Loucy (cell line): ENCODE results near the gene AKAP13.

Experiments
- H2AFZ ChIP-seq: fragments of 200-600 bp; sonication (generic); 2 replicates; pipeline ENCODE4 v1.6.0; 2016; ENCODE audit warnings: antibody characterized with exemption, mild to moderate bottlenecking, low read length, moderate library complexity
- H3F3A ChIP-seq: fragments of 200-600 bp; 2 replicates; pipeline ENCODE4 v1.6.0; 2016; ENCODE audit warnings: antibody characterized with exemption, low read depth, mild to moderate bottlenecking
- H3K27me3 ChIP-seq: fragments of 200-600 bp; sonication (generic); 2 replicates; pipeline ENCODE4 v1.6.1; 2014; ENCODE audit warnings: low read length, mild to moderate bottlenecking; ENCODE audit not compliant: insufficient read depth, poor library complexity, severe bottlenecking
- H3K36me3 ChIP-seq: fragments of 200-600 bp; sonication (generic); 2 replicates; pipeline ENCODE4 v1.6.1; 2016; ENCODE audit warnings: low read length; ENCODE audit not compliant: insufficient read depth
- H3K4me1 ChIP-seq: fragments of 200-600 bp; sonication (generic); 2 replicates; pipeline ENCODE4 v1.5.1; 2014; ENCODE audit warnings: low read length, mild to moderate bottlenecking; ENCODE audit not compliant: insufficient read depth, poor library complexity, severe bottlenecking
- H3K4me2 ChIP-seq: fragments of 200-600 bp; sonication (generic); 2 replicates; pipeline ENCODE4 v1.6.0; 2014; ENCODE audit warnings: antibody characterized with exemption, low read length, low read depth, mild to moderate bottlenecking; ENCODE audit not compliant: poor library complexity, severe bottlenecking
- H3K4me3 ChIP-seq: fragments of 200-600 bp; sonication (generic); 2 replicates; pipeline ENCODE4 v1.5.1; 2014; ENCODE audit warnings: low read length, mild to moderate bottlenecking, mixed read lengths; ENCODE audit not compliant: poor library complexity, severe bottlenecking
- H3K79me2 ChIP-seq: fragments of 200-600 bp; sonication (generic); 2 replicates; pipeline ENCODE4 v1.6.1; 2014; ENCODE audit warnings: low read length; ENCODE audit not compliant: insufficient read depth
- H3K9ac ChIP-seq: fragments of 200-600 bp; sonication (generic); 2 replicates; pipeline ENCODE4 v1.6.0; 2014; ENCODE audit warnings: mild to moderate bottlenecking, low read depth, low read length, moderate library complexity; ENCODE audit not compliant: poor library complexity, severe bottlenecking
- H3K9me2 ChIP-seq: fragments of 200-600 bp; sonication (generic); replicated peaks from 2 replicates; pipeline ENCODE4 v1.6.1; 2016; ENCODE audit warnings: low read depth, low read length, mixed read lengths
- H3K9me3 ChIP-seq: fragments of 200-600 bp; sonication (generic); 2 replicates; pipeline ENCODE4 v1.6.1; 2014; ENCODE audit warnings: mild to moderate bottlenecking, antibody characterized with exemption, low read length, low read depth; ENCODE audit not compliant: insufficient read depth
- H4K20me1 ChIP-seq: fragments of 200-600 bp; sonication (generic); 2 replicates; pipeline ENCODE4 v1.6.0; 2014; ENCODE audit warnings: antibody characterized with exemption, low read length, mild to moderate bottlenecking; ENCODE audit not compliant: insufficient read depth, poor library complexity, severe bottlenecking
- EZH2phosphoT487 ChIP-seq: fragments of 200-600 bp; IDR thresholded peaks from 2 replicates; pipeline ENCODE4 v1.6.1; 2018; ENCODE audit warnings: antibody characterized with exemption, mild to moderate bottlenecking, moderate library complexity, borderline replicate concordance
- TF ChIP-seq, protein P1 (sequence below): fragments of 200-600 bp; sonication (generic); conservative IDR thresholded peaks from 2 replicates; pipeline ENCODE4 v1.5.1; 2014; ENCODE audit warnings: mild to moderate bottlenecking, antibody characterized with exemption, low read length

AKAP13 gene

DNA sequence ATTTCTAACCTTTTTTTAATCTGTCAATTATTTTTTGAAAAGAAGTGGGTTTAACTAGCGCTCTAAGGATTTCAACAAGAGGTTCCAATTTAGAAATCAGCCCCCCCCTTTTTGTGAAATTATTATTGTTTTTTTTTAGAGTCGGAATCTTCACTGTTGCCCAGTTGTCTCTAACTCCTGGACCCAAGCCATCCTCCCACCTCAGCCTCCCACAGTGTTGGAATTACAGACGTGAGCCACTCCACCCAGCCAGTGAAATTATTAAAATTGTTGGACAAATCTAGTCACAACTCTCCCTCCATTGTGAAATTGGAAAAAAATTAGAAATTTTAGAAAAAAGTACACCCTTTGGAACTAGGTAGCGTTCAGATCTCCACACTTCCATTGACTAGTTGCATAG lies 2.5 kb downstream of the AKAP13 start:
- H3K9ac ChIP-seq, result no peak overlapping the region
- peaks cover 33% of the 10 kb centered on the region for H3K79me2 ChIP-seq
- no peaks in the 10 kb centered on the region for H3F3A ChIP-seq
- H2AFZ ChIP-seq, result no peak overlapping the region
- H3K4me3 ChIP-seq, result peak overlapping the region; percentile 78
- H3K9me3 ChIP-seq, result no peaks in the 10 kb centered on the region
- no peak for TF ChIP-seq EZH2phosphoT487
- TF ChIP-seq, protein P1, sequence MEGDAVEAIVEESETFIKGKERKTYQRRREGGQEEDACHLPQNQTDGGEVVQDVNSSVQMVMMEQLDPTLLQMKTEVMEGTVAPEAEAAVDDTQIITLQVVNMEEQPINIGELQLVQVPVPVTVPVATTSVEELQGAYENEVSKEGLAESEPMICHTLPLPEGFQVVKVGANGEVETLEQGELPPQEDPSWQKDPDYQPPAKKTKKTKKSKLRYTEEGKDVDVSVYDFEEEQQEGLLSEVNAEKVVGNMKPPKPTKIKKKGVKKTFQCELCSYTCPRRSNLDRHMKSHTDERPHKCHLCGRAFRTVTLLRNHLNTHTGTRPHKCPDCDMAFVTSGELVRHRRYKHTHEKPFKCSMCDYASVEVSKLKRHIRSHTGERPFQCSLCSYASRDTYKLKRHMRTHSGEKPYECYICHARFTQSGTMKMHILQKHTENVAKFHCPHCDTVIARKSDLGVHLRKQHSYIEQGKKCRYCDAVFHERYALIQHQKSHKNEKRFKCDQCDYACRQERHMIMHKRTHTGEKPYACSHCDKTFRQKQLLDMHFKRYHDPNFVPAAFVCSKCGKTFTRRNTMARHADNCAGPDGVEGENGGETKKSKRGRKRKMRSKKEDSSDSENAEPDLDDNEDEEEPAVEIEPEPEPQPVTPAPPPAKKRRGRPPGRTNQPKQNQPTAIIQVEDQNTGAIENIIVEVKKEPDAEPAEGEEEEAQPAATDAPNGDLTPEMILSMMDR, result no peak
- H3K9me2 ChIP-seq, result no peaks in the 10 kb centered on the region
- peaks cover 36% of the 10 kb centered on the region for H3K4me1 ChIP-seq
- H3K27me3 ChIP-seq, result no peaks in the 10 kb centered on the region
- H3K4me2 ChIP-seq, result peak overlapping the region; percentile 86
- peaks cover 34% of the 10 kb centered on the region for H4K20me1 ChIP-seq
- H3K36me3 ChIP-seq, result no peaks in the 10 kb centered on the region

- no peaks in the 10 kb centered on the region for H3F3A ChIP-seq
- no peaks in the 10 kb centered on the region for H3K27me3 ChIP-seq
- peak overlapping the region; percentile 86 for H3K4me2 ChIP-seq
- H4K20me1 ChIP-seq, result peaks cover 34% of the 10 kb centered on the region
- H2AFZ ChIP-seq, result no peak overlapping the region
- H3K9ac ChIP-seq, result no peak overlapping the region
- H3K9me3 ChIP-seq, result no peaks in the 10 kb centered on the region
- H3K79me2 ChIP-seq, result peaks cover 33% of the 10 kb centered on the region
- H3K9me2 ChIP-seq, result no peaks in the 10 kb centered on the region
- H3K4me3 ChIP-seq, result no peak overlapping the region
- H3K36me3 ChIP-seq, result no peaks in the 10 kb centered on the region
- no peak for TF ChIP-seq EZH2phosphoT487
- TF ChIP-seq, protein P1, result no peak
- H3K4me1 ChIP-seq, result peaks cover 36% of the 10 kb centered on the region
Measured at GRCh38 chr15:85383470-85384148, 3.2 kb downstream of the AKAP13 start.

DNA sequence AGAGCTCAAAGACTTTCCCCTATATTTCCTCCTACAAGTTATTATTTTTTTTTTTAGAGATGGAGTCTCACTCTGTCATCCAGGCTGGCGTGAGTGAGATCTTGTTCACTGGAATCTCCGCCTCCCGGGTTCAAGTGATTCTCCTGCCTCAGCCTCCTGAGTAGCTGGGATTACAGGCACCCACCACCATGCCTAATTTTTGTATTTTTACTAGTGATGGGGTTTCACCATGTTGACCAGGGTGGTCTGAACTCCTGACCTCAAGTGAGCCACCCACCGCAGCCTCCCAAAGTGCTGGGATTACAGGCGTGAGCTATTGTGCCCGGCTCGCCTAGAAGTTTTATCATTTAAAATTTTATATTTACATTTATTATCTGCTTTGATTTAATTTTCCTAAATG lies 5.9 kb downstream of the AKAP13 start:
- no peaks in the 10 kb centered on the region for H3K9me2 ChIP-seq
- TF ChIP-seq, protein P1, result no peak
- no peak overlapping the region for H3K4me2 ChIP-seq
- H3K9ac ChIP-seq, result no peak overlapping the region
- H3K4me3 ChIP-seq, result no peak overlapping the region
- H3K27me3 ChIP-seq, result no peaks in the 10 kb centered on the region
- peaks cover 32% of the 10 kb centered on the region for H4K20me1 ChIP-seq
- no peak overlapping the region for H2AFZ ChIP-seq
- no peaks in the 10 kb centered on the region for H3K9me3 ChIP-seq
- H3F3A ChIP-seq, result no peaks in the 10 kb centered on the region
- H3K4me1 ChIP-seq, result peaks cover 29% of the 10 kb centered on the region
- peaks cover 49% of the 10 kb centered on the region for H3K79me2 ChIP-seq
- H3K36me3 ChIP-seq, result no peaks in the 10 kb centered on the region
